Effector memory CD8-positive, alpha-beta T cell (primary cell): ENCODE measurements around the gene LMO2.
A peak's percentile ranks its signal among the peaks of the same experiment; 100 is the strongest.
"Not testable (repeated sequence)": the region's sequence is repeated elsewhere in the genome, so short reads cannot be mapped to it uniquely, and the experiment has no call there.

Experiments used
- ATAC-seq: fragments of 150-1000 bp; cut with Tn5 transposase; replicated peaks from 2 replicates; pipeline ENCODE4 v1.10.0; 2021; ENCODE audit warnings: mild to moderate bottlenecking, moderate library complexity
- DNase-seq, 3 experiments: peaks; one replicate each; pipeline ENCODE4 v3.0.0; 2021
- H3K27ac Mint-ChIP-seq, 2 donors: one replicate each; pipeline ENCODE4 v1.8.0; 2022; ENCODE audit warnings: mild to moderate bottlenecking in 2 of 2, mixed read lengths in 2 of 2, moderate library complexity in 2 of 2
- H3K27me3 Mint-ChIP-seq, 2 donors: one replicate each; pipeline ENCODE4 v1.8.0; 2022; ENCODE audit warnings: mixed read lengths in 2 of 2
- H3K36me3 Mint-ChIP-seq: one replicate; pipeline ENCODE4 v1.8.0; 2022; ENCODE audit warnings: mild to moderate bottlenecking, moderate library complexity, mixed read lengths; ENCODE audit not compliant: insufficient read depth
- H3K4me1 Mint-ChIP-seq, 2 donors: one replicate each; pipeline ENCODE4 v1.8.0; 2022; ENCODE audit warnings: low read depth in 2 of 2, mixed read lengths in 2 of 2
- H3K4me3 Mint-ChIP-seq, 2 donors: one replicate each; pipeline ENCODE4 v1.8.0; 2022; ENCODE audit warnings: mild to moderate bottlenecking in 2 of 2, mixed read lengths in 2 of 2, moderate library complexity in 2 of 2
- H3K9me3 Mint-ChIP-seq, 2 donors: one replicate each; pipeline ENCODE4 v1.8.0; 2022; ENCODE audit warnings: mixed read lengths in 2 of 2

Gene LMO2

DNA sequence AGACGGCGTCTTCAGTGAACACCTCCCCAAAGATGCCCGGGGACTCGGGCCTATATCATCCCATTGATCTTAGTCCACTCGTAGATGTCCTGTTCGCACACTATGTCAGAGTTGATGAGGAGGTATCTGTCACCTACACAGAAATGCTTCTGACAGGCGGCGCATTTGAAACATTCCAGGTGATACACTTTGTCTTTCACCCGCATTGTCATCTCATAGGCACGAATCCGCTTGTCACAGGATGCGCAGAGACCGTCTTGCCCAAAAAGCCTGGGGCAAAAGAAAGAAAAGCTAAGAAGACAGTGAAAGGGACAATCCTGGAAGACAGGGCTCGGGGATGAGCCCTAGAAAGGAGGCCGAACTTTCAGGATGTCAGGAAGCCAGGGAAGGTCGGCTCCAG lies 32.6 kb downstream of the LMO2 start:
- ATAC-seq (no peak), DNase-seq (no peak)
- Mint-ChIP-seq H3K27ac (no peak overlapping the region), H3K27me3 (peaks cover 78 to 82% of the 10 kb centered on the region in 2 donors), H3K9me3 (no peaks in the 10 kb centered on the region), H3K36me3 (peaks cover 2% of the 10 kb centered on the region), H3K4me3 (no peak overlapping the region), H3K4me1 (peaks cover 0 to 4% of the 10 kb centered on the region in 2 donors)

DNA sequence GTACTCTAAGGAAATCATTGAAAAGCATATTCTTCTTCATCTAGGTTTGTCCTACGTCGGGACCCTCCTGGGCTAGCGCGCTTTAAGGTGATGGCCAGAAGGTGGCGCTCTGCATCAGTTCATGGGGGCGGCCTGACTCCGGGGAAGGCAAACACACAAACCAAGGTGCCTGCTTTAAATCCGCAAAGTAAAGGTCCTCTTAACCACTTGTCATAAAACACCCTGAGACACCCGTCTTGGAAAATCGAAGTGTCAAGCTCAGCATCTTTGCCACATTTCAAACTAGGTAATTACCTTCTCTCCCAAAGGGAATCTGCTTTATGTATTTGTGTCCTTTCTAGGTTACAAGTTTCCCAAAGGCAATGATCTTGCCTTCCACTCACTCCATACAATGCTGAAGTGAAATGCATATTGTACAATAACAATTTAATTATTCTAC lies 33.9 kb downstream of the LMO2 start:
- H3K36me3 Mint-ChIP-seq, result peaks cover 2% of the 10 kb centered on the region
- H3K4me1 Mint-ChIP-seq, result peaks cover 0 to 4% of the 10 kb centered on the region in 2 donors
- DNase-seq (peak; percentile 55 to 61 (median 60)), ATAC-seq (peak; percentile 76)
- H3K27ac Mint-ChIP-seq, result no peak overlapping the region
- H3K9me3 Mint-ChIP-seq, result no peaks in the 10 kb centered on the region
- peaks cover 78 to 82% of the 10 kb centered on the region in 2 donors for H3K27me3 Mint-ChIP-seq
- no peak overlapping the region for H3K4me3 Mint-ChIP-seq

DNA sequence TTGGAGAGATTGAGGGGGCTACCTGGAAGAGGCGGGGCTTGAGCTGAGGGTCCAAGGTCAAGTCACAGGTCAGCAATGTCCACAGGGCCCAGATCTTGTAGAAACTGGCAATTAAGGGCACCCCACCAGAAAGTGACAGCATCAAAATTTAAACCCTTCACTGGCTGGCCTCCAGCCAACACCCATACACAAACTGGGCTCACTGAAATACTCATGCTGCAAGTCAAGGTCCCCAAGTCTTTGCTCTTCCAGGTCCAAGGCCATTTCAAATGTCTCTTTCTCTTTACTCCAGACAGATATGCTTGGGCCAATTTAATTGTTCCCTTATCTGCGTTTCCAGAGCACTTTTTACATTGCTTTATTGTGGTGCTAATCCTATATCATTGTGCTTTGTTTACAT lies 36.4 kb downstream of the LMO2 start:
- ATAC-seq (no peak), DNase-seq (no peak)
- Mint-ChIP-seq H3K4me1 (peaks cover 0 to 4% of the 10 kb centered on the region in 2 donors), H3K9me3 (no peaks in the 10 kb centered on the region), H3K27ac (no peak overlapping the region), H3K4me3 (no peak overlapping the region), H3K27me3 (peaks cover 80 to 87% of the 10 kb centered on the region in 2 donors), H3K36me3 (peaks cover under 1% of the 10 kb centered on the region)

DNA sequence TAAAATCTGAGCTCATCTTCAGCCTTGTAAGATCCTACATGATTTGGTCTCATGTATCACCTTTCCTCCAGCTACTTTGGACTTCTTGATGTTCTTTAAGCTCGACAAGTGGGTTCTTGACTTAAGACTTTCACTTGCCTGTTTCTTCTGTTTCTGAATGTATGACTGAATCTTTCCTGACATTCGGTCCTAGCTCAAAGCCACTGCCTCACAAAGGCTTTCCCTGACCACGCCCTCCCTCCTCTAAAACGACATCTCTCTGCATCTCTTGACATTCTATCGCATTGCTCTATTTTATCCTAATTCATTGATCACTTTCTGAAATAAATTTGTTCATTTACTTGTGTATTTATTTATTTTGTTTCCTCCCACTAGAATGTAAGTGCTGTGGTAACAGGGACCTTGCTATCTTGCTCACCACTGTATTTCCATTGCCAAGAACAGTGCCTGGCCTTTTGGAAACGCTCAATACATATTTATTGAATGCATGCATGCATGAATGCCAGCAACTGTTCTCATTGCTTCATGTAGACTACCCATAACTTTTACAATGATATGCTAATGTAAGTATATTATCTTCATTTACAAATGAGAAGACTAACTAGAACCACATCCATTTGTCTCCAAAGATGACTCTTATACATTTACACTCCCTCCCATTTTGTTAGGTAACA lies 43.0 kb downstream of the LMO2 start:
- Mint-ChIP-seq H3K4me3 (no peak overlapping the region), H3K27me3 (peaks cover 71 to 78% of the 10 kb centered on the region in 2 donors), H3K27ac (no peak overlapping the region), H3K9me3 (no peaks in the 10 kb centered on the region), H3K36me3 (no peaks in the 10 kb centered on the region), H3K4me1 (no peaks in the 10 kb centered on the region)
- no peak for ATAC-seq
- DNase-seq, result no peak

DNA sequence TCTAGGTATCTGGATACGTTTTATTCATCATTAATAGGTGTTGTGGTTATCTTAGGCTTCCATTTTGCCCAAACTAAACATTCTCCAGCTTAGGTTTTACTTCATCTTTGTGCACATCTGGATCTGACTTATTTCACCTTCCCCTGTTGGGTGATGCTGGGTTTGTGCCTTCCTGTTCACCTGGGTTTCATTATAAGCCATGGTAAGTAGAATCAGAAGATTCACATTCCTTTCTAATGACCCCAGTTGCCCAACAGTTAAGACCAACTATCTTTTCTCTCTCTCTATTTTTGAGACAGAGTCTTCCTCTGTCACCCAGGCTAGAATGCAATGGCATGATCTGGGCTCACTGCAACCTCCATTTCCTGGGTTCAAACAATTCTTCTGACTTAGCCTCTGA lies 44.6 kb downstream of the LMO2 start:
- Mint-ChIP-seq H3K4me3 (no peak overlapping the region), H3K27ac (no peak overlapping the region), H3K4me1 (no peaks in the 10 kb centered on the region), H3K27me3 (peaks cover 62 to 71% of the 10 kb centered on the region in 2 donors), H3K9me3 (no peaks in the 10 kb centered on the region), H3K36me3 (no peaks in the 10 kb centered on the region)
- DNase-seq, result no peak
- ATAC-seq, result no peak

DNA sequence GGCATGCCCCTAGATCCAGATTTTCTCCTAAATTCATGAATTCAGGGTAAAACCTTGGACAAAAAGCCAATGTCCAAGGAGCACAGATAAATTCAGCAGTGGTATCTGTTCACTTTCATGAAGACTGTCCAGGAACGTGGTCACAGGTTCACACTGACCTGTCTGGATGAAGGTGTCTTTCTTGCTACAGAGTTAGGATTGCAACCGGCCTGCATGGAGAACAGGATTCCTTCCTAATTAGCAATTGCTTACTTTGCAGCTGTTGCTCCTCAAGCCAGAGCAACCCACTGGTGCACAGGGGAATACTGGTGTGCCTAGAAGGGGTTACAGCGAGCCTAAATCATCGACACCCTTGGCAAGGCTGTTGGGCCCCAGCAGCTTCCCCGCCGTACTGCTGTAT lies 47.6 kb downstream of the LMO2 start:
- Mint-ChIP-seq H3K4me1 (no peaks in the 10 kb centered on the region), H3K4me3 (no peak overlapping the region), H3K36me3 (no peaks in the 10 kb centered on the region), H3K9me3 (no peaks in the 10 kb centered on the region), H3K27ac (no peak overlapping the region), H3K27me3 (peaks cover 63 to 84% of the 10 kb centered on the region in 2 donors)
- no peak for DNase-seq
- no peak for ATAC-seq

DNA sequence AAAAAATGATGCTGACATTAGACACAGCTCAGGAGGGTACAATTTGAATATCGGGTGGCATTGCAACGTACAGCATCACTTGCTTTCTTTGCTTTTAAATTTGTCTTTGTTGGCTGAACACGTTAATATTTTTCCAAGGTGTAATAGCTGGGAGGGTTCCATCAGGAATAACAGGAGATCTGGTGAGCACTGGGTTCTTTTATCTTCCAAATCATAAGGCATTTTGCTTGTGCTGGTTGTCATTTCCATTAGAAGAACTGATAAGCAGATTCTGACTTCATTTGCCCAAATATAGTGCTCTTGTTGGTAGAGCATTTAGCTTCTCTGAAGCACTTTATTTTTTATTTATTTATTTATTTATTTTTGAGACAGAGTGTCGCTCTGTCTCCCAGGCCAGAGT lies 48.9 kb downstream of the LMO2 start:
- no peak for DNase-seq
- peaks cover 61 to 83% of the 10 kb centered on the region in 2 donors for H3K27me3 Mint-ChIP-seq
- no peak overlapping the region for H3K27ac Mint-ChIP-seq
- ATAC-seq, result no peak
- H3K36me3 Mint-ChIP-seq, result no peaks in the 10 kb centered on the region
- H3K4me3 Mint-ChIP-seq, result no peak overlapping the region
- H3K9me3 Mint-ChIP-seq, result no peaks in the 10 kb centered on the region
- no peaks in the 10 kb centered on the region for H3K4me1 Mint-ChIP-seq

DNA sequence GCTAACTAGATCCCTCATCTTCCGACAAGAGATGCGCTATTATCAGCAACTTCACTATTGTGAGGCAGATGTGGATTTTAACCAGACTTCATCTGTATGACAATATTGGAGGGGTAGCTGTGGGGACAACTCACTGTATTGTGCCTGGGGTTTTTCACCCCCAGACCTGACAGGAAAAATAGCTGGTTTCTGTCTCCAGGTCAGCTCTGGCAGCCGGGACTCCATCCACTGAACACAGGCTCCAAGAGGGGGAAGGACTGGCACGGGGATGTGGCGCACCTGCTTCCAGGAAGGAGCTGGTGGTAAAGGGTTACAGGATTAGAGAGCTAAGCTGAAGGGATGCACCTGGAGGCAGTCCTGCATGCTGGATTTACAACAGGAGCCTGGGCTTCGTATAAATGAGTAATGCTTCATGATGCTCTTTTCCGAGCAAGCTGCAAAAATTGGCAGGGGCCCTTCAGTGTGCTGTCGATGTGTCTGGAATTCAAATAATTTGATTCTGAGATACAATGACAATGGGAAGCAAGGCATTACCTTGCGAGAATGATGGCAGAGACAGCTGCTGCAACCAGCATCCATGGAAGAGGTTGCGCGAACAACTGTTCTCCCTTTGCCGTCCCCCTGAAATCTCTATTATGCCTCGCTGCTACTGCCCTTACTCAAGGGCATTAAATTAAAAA lies 49.5 kb downstream of the LMO2 start:
- Mint-ChIP-seq H3K27me3 (peaks cover 59 to 81% of the 10 kb centered on the region in 2 donors), H3K9me3 (no peaks in the 10 kb centered on the region)

DNA sequence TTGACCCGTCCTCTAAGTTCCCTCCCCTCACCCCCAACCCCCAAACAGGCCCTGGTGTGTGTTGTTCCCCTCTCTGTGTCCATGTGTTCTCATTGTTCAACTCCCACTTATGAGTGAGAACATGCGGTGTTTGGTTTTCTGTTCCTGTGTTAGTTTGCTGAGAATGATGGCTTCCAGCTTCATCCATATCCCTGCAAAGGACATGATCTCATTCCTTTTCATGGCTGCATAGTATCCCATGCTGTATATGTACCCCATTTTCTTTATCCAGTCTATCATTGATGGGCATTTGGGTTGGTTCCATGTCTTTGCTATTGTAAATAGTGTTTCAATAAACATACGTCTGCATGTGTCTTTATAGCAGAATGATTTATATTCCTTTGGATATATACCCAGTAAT lies 53.6 kb downstream of the LMO2 start:
- peaks cover 59 to 77% of the 10 kb centered on the region in 2 donors for H3K27me3 Mint-ChIP-seq
- not testable (repeated sequence) for H3K4me1 Mint-ChIP-seq, H3K4me3 Mint-ChIP-seq, DNase-seq, H3K9me3 Mint-ChIP-seq, H3K27ac Mint-ChIP-seq, H3K36me3 Mint-ChIP-seq, ATAC-seq

More for the DNA sequence above, 49.5 kb downstream of the LMO2 start:
- no peak for DNase-seq
- no peak overlapping the region for H3K4me3 Mint-ChIP-seq
- no peak for ATAC-seq
- H3K4me1 Mint-ChIP-seq, result no peaks in the 10 kb centered on the region
- no peaks in the 10 kb centered on the region for H3K36me3 Mint-ChIP-seq
- no peak overlapping the region for H3K27ac Mint-ChIP-seq

DNA sequence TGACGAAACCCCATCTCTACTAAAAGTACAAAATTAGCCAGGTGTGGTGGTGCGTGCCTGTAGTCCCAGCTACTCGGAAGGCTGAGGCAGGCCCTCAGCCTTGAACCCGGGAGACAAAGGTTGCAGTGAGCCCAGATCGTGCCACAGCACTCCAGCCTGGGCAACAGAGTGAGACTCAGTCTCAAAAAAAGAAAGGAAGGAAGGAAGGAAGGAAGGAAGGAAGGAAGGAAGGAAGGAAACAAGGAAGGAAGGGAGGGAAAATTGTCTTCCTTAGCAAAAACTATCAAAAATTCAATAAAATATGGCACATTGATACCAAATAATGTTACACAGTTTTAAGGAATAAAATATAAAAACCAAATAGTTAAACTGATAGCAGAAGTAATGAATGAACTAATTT lies 54.5 kb downstream of the LMO2 start:
- ATAC-seq, H3K9me3 Mint-ChIP-seq, H3K36me3 Mint-ChIP-seq, H3K4me1 Mint-ChIP-seq, H3K4me3 Mint-ChIP-seq, H3K27ac Mint-ChIP-seq, DNase-seq: not testable (repeated sequence)
- H3K27me3 Mint-ChIP-seq, result peaks cover 60 to 78% of the 10 kb centered on the region in 2 donors

DNA sequence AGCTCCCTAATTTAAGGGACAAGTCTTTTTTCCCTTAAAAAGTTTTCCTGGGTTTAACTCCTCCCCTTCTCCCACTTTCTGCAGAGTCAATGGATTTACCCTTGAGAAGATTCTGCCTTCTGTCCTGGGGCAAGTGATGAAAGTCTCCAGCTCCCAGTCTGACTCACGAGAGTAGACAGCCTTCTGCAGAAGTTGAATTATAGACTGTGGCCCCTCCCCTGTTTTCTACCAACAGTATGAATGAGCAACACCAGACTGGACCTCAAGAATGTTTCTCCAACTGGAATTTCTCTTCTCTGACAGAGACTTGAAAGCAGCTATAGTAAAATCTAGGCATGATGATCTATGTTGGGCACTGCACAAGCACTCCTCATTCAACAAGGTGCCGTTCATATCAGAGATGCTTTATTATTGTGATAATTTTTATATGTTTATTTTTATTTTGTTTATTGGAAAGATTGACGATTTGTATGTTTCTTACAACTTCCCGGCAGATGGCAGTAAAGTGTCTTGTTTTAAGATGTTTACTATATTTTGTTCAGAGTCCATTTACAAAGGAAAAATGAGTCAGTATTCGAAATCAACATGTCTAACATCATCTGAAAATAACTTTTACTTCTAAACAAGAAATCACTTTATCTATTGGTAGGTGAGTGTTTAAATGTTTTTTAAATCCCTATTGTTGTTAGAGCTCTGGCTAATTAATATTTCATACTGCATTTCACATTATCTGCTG lies 56.6 kb downstream of the LMO2 start:
- H3K4me1 Mint-ChIP-seq, result no peaks in the 10 kb centered on the region
- peaks cover 64 to 78% of the 10 kb centered on the region in 2 donors for H3K27me3 Mint-ChIP-seq
- ATAC-seq, result no peak
- no peaks in the 10 kb centered on the region for H3K36me3 Mint-ChIP-seq
- no peak for DNase-seq
- no peaks in the 10 kb centered on the region for H3K9me3 Mint-ChIP-seq
- H3K4me3 Mint-ChIP-seq, result no peak overlapping the region
- no peak overlapping the region for H3K27ac Mint-ChIP-seq

DNA sequence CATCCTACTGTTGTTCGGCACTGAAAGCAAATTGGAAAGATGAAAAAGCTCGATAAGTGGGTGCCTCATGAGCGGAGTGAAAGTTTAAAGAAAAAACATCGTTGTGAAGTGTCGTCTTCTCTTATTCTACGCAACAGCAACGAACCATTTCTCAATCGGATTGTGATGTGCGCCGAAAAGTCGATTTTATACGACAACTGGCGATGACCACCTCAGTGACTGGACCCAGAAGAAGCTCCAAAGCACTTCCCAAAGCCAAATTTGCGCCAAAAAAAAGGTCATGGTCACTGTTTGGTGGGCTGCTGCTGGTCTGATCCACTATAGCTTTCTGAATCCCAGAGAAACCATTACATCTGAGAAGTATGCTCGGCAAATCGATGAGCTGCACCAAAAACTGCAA lies 59.2 kb downstream of the LMO2 start:
- no peak overlapping the region for H3K27ac Mint-ChIP-seq
- DNase-seq, result no peak
- H3K36me3 Mint-ChIP-seq, result no peaks in the 10 kb centered on the region
- peaks cover 2 to 4% of the 10 kb centered on the region in 2 donors for H3K4me1 Mint-ChIP-seq
- H3K4me3 Mint-ChIP-seq, result no peak overlapping the region
- no peak for ATAC-seq
- peaks cover 62 to 79% of the 10 kb centered on the region in 2 donors for H3K27me3 Mint-ChIP-seq
- no peaks in the 10 kb centered on the region for H3K9me3 Mint-ChIP-seq

DNA sequence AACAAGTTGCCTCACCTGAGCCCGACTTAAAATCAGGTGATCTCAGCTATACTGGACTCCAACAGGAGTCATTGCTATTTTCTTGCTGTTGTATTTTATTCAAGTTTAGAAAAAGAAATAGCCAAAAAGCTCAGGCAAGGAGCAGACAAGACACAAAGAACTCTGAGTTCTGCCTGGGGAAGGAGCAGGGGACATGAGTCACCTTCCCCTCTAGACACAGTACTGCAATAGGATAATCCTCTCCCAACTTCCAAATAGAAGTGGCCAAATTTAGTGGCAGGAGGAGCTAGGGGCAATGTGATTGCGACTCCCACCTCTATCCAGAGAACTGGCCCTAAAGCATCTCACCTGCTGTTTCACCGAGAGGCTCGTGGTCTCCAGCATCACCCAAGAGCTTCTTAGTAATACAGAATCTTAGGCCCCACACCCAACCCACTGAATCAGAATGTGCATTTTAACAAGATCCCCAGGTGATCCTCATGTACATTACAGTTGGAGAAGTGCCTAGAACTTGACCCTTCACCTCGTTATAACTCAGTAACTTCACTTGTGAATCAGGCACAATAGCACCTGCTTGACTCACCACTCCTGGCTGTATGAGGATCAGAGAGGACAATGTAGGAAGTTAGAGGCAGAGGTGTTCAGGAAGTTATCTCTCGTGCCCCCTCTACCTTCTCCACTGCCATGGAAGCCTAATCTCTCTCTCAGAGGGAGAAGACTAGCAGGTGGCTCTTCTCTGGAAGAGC lies 60.8 kb downstream of the LMO2 start:
- Mint-ChIP-seq H3K9me3 (no peaks in the 10 kb centered on the region), H3K27ac (no peak overlapping the region), H3K36me3 (no peaks in the 10 kb centered on the region), H3K4me1 (peaks cover 2 to 4% of the 10 kb centered on the region in 2 donors), H3K27me3 (peaks cover 51 to 84% of the 10 kb centered on the region in 2 donors), H3K4me3 (no peak overlapping the region)
- ATAC-seq (no peak), DNase-seq (no peak)
